Fibroblast of the aortic adventitia (primary cell): ENCODE results near the gene THRA. TPM values are rescaled to one million over a fixed set of nuclear protein-coding genes. Genes with fewer than 3 reads are reported as not detected.

Experiments
- DNase-seq: peaks from one replicate; pipeline ENCODE4 v3.0.0-alpha.2; 2010; ENCODE audit warnings: low read depth
- H3K4me3 ChIP-seq: 2 replicates; pipeline ENCODE4 v1.5.1; 2011; ENCODE audit warnings: low read depth, mild to moderate bottlenecking, control low read depth, low read length, moderate library complexity
- total RNA-seq: library from RNA; depleted of rRNA; stranded (reverse); fragments of >200 nt; gene quantifications from 2 replicates; pipeline ENCODE4 v1.2.3, GENCODE V29; 2012; ENCODE audit warnings: low replicate concordance
- TF ChIP-seq, protein P1 (sequence below): IDR thresholded peaks from 2 replicates; pipeline ENCODE4 v1.5.1; 2011; ENCODE audit warnings: mild to moderate bottlenecking, low read length, control low read depth, inconsistent platforms; ENCODE audit not compliant: insufficient read depth

THRA gene
- total RNA-seq, 1 donor, result 23.0 TPM

GRCh38 chr17:40028595-40028994 is 34.2 kb upstream of the THRA start:
- TF ChIP-seq, protein P1, sequence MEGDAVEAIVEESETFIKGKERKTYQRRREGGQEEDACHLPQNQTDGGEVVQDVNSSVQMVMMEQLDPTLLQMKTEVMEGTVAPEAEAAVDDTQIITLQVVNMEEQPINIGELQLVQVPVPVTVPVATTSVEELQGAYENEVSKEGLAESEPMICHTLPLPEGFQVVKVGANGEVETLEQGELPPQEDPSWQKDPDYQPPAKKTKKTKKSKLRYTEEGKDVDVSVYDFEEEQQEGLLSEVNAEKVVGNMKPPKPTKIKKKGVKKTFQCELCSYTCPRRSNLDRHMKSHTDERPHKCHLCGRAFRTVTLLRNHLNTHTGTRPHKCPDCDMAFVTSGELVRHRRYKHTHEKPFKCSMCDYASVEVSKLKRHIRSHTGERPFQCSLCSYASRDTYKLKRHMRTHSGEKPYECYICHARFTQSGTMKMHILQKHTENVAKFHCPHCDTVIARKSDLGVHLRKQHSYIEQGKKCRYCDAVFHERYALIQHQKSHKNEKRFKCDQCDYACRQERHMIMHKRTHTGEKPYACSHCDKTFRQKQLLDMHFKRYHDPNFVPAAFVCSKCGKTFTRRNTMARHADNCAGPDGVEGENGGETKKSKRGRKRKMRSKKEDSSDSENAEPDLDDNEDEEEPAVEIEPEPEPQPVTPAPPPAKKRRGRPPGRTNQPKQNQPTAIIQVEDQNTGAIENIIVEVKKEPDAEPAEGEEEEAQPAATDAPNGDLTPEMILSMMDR, result no peak
- no peak for DNase-seq
- H3K4me3 ChIP-seq, result no peak overlapping the region

DNA sequence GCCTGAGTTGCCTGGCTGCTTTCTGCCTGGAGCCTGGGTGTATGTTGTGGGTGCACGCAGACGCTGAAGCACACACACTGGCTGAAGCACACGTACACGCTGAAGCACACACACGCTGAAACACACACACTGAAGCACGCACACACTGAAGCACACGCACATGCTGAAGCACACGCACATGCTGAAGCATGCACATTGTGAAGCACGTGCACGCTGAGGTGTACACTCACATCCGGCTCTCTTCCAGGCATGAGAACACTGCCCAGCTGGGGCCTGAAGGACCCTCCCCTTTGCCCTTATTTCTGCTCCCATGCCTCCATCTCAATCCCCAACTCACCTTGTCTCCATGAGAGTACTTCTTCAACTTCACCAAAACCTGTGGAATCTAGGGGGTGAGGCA is 31.1 kb upstream of the THRA start:
- DNase-seq, result no peak
- TF ChIP-seq, protein P1, result no peak
- no peak overlapping the region for H3K4me3 ChIP-seq

GRCh38 chr17:40032322-40033320 is 30.1 kb upstream of the THRA start:
- H3K4me3 ChIP-seq, result no peak overlapping the region
- TF ChIP-seq, protein P1, result no peak
- no peak for DNase-seq

DNA sequence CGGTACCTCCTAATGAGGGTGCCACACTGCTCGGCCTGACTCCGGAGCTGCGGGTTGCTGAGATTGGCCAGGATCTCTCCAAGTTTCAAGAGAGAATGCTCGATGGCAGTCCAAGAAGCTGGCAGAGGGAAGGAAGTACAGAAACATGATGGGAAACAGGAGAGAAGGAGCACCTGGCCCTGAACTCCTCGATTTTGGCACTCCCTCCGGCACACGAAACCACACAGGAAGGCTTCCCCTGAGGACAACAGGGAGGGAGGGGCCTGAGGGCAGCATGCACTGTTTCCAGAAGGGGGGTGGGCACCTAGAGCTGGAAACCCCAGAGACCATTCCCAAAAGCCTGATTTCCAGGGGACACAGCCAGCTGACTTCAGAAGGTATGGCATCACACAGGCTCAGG is 29.4 kb upstream of the THRA start:
- H3K4me3 ChIP-seq, result no peak overlapping the region
- TF ChIP-seq, protein P1, result no peak
- no peak for DNase-seq

DNA sequence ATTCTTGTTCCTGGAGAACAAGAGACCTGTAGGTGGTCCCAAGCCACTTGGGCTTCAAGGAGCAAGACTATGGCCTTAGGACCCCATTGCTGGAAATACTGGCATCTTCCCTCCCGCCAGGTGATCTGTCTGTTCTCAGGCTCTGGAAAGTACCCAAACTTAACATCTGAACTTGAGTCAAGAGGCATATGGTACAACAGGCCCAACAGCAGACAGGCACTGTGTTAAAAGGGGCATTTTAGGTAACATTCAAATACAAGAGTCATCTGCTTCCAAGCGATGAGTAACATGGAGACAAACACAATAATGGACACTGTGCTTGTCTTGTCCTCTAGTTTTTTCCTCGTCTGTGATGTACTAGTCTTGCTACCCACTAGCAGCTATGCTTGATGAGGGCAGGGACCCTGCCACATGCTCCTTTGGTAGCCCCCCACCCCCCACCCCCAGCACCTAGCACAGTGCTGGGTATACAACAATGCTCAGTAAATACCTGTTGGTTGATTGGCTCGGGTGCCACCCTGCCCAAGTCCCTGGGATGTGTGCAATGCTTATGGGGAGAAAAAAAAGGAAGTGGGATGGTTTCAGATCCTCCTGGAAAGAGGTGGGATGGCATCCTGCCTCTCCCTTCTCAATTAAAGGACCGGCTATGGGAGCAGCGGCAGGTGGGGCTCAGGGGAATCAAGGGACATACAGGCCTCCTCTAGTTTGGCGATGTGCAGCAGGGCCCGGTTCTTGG is 28.2 kb upstream of the THRA start:
- no peak for DNase-seq
- TF ChIP-seq, protein P1, result no peak
- no peak overlapping the region for H3K4me3 ChIP-seq

DNA sequence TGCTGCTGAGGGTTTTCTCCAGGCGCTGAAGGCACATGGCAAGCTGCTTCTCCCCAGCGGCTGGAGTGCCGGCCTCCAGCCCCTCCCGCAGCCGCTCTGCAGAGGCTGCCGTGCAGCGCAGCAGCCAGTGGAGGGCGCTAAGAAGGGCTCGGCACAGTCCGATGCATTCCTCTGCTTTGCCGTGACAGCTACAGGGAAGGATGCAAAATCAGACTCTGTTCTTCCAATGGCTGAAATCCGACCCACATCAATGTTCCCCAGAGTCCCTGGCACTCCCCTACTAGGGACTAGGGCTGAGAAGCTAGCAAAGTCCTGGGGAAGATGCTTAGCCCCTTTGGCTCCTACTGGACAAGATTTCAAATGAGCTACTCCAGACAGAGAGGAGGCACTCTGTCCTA is 27.6 kb upstream of the THRA start:
- TF ChIP-seq, protein P1, result peak; percentile 84
- DNase-seq, result peak; percentile 51

More for the DNA sequence above, 27.6 kb upstream of the THRA start:
- no peak overlapping the region for H3K4me3 ChIP-seq
